NB4 (cell line): ENCODE measurements around the gene PARD3.
A peak's percentile ranks its signal among the peaks of the same experiment; 100 is the strongest.
"Not testable (repeated sequence)": the region's sequence is repeated elsewhere in the genome, so short reads cannot be mapped to it uniquely, and the experiment has no call there.

ENCODE experiments used
- DNase-seq: peaks from one replicate; pipeline ENCODE4 v3.0.0; 2010; ENCODE audit warnings: low read depth
- H3K4me3 ChIP-seq: one replicate; pipeline ENCODE4 v1.5.1; 2011; ENCODE audit warnings: mild to moderate bottlenecking, low read depth, low read length, moderate library complexity
- MYC ChIP-seq: IDR thresholded peaks from 2 replicates; pipeline ENCODE4 v1.6.1; 2011; ENCODE audit warnings: low read depth, low read length
- POLR2A ChIP-seq: IDR thresholded peaks from 2 replicates; pipeline ENCODE4 v1.6.1; 2011; ENCODE audit warnings: mild to moderate bottlenecking; ENCODE audit not compliant: insufficient read length; ENCODE audit errors: extremely low read depth
- TF ChIP-seq, protein P1 (sequence below): IDR thresholded peaks from 2 replicates; pipeline ENCODE4 v1.6.1; 2011; ENCODE audit warnings: low read depth, low read length
- TF ChIP-seq, protein P2 (sequence below): IDR thresholded peaks from one replicate; pipeline ENCODE4 v1.5.1; 2012; ENCODE audit warnings: low read depth, low read length

The PARD3 gene

DNA sequence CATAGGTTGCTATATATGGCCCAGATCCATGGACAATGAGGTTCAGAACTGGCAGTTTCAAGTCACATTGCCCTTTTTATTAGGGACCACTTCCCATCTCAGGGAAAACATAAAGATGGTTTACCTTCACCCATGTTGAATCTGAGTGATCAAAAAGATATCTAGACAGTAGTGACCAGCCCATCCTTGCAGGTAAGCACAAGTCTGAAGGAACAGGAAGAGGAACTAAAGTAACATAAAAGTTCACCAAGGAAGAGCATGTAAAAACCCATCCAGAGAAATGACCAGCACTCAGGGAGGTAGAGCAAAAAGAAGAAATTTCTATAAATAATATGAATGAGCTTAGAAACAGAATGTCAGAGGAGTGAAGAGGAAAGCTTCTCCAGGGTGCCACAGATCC lies 382.5 kb downstream of the PARD3 start:
- no peak overlapping the region for H3K4me3 ChIP-seq
- TF ChIP-seq POLR2A, result no peak
- no peak for DNase-seq

DNA sequence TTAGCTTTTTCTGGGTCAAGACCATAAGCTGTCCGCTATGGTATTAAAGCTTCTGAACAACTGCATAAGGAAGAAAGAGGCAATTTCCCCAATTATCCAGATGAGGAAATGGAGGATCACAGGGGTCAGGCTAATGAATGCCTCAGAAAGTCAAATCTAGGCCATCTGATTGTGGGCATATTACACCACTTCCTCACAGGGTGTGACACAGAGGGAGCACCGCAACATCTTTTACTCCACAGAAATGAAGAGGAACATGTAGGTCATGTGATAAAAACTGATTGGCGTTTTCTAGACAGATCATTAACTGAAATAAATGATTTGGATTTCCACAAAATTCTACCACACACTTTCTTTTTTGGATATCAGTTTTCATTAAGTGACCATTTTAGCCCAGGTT lies 384.4 kb downstream of the PARD3 start:
- TF ChIP-seq, protein P1, sequence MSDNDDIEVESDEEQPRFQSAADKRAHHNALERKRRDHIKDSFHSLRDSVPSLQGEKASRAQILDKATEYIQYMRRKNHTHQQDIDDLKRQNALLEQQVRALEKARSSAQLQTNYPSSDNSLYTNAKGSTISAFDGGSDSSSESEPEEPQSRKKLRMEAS, result no peak
- no peak for TF ChIP-seq MYC
- TF ChIP-seq, protein P2, sequence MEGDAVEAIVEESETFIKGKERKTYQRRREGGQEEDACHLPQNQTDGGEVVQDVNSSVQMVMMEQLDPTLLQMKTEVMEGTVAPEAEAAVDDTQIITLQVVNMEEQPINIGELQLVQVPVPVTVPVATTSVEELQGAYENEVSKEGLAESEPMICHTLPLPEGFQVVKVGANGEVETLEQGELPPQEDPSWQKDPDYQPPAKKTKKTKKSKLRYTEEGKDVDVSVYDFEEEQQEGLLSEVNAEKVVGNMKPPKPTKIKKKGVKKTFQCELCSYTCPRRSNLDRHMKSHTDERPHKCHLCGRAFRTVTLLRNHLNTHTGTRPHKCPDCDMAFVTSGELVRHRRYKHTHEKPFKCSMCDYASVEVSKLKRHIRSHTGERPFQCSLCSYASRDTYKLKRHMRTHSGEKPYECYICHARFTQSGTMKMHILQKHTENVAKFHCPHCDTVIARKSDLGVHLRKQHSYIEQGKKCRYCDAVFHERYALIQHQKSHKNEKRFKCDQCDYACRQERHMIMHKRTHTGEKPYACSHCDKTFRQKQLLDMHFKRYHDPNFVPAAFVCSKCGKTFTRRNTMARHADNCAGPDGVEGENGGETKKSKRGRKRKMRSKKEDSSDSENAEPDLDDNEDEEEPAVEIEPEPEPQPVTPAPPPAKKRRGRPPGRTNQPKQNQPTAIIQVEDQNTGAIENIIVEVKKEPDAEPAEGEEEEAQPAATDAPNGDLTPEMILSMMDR, result no peak
- TF ChIP-seq POLR2A, result no peak
- H3K4me3 ChIP-seq, result no peak overlapping the region
- DNase-seq, result peak; percentile 69

DNA sequence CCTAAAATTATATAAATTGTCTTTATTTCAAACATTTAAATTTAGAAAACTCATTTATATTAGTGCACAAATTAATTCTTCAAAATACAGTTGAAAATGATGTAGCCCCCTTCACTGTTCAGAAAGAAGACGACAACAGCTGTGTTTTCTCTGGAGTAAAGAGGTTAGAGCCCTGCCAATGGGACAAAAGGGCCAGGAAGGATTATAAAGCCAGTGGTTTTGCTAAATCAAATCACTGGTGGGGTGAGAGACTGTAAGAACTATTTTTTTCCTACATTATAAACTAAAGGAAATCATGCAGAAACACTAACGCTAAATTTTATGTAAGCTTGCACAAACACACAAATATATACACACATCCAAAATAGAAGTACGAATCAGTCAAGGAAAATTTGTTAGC lies 386.6 kb downstream of the PARD3 start:
- DNase-seq, result no peak
- no peak for TF ChIP-seq MYC
- H3K4me3 ChIP-seq, result no peak overlapping the region

DNA sequence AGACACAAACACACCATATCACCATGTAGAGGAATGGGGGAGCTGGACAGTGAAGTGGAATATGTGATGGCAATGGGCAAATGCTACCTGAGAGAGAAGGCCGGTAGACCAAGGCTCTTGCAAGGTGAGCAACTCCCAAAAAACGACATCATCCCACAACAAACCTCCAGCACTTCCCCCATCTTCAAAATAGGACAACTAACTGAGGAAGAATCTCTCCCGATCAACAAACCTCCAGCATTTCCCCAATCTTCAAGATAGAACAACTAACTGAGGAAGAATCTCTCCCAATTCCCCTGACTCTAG lies 387.2 kb downstream of the PARD3 start:
- no peak for DNase-seq
- H3K4me3 ChIP-seq, result no peak overlapping the region
- TF ChIP-seq POLR2A (no peak), MYC (no peak)
- TF ChIP-seq, protein P1, result no peak
- TF ChIP-seq, protein P2, result no peak

DNA sequence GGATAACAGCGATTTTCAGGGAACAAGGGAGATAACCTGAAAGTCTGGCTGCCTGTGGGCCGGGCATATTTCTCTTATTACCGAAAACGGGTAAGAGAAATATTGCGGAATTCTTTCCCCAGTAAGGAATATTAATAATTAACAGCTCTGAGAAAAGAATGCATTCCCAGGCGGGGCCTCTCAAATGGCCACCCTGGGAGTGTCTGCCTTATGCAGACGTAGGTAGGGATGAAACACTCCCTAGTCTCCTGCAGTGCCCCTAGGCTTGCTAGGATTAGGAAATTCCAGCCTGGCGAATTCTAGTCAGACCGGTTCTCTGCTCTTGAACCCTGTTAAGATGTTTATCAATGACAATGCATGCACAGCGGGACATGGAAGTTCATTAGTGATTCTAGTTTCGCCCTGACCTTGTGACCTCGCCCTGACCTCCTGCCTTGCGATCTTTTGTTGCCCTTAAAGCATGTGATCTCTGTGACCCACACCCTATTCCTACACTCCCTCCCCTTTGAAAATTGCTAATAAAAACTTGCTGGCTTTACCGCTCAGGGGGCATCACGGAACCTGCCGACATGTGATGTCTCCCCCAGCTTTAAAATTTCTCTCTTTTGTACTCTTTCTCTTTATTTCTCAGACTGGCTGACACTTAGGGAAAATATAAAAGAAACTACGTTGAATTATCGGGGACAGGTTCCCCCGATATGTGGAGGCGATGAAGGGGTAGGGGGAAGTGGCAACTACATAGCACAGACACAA lies 387.8 kb downstream of the PARD3 start:
- not testable (repeated sequence) for DNase-seq, H3K4me3 ChIP-seq

DNA sequence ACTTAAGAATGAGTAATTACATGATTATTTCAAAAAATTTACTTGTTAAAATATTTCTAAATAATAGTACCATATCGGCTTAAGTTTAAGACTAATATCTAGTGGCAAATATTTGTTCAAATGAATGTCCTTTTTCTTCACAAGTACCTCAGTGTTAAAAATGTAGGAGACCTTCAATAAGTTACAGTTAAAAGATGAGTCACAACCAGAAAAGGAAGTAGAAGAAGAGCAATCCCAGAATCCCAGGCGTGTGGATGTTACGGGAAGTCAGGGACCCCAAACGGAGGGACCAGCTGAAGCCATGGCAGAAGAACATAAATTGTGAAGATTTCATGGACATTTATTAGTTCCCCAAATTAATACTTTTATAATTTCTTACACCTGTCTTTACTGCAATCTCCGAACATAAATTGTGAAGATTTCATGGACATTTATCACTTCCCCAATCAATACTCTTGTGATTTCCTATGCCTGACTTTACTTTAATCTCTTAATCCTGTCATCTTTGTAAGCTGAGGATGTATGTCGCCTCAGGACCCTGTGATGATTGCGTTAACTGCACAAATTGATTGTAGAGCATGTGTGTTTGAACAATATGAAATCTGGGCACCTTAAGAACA lies 388.4 kb downstream of the PARD3 start:
- not testable (repeated sequence) for H3K4me3 ChIP-seq, DNase-seq

DNA sequence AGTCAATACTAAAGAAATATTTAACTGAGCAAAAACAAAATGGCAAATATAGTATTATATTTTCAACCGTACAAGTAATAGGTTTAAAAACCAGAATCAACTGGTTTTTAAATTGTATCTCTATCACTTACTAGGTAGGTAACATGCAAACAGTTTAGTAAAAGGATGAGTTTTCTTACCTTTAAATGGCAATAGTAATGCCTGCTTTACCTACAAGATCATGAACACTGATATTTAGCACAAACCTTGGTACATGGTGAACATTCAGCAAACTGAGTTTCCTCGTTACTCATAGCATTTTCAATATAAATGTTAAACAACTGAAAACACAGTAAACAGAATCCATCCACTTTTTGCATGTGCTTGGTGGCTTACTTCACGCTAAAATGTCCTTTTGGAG lies 389.1 kb downstream of the PARD3 start:
- no peak overlapping the region for H3K4me3 ChIP-seq
- no peak for DNase-seq
- TF ChIP-seq, protein P1, result no peak
- TF ChIP-seq, protein P2, result no peak
- no peak for TF ChIP-seq MYC
- no peak for TF ChIP-seq POLR2A

DNA sequence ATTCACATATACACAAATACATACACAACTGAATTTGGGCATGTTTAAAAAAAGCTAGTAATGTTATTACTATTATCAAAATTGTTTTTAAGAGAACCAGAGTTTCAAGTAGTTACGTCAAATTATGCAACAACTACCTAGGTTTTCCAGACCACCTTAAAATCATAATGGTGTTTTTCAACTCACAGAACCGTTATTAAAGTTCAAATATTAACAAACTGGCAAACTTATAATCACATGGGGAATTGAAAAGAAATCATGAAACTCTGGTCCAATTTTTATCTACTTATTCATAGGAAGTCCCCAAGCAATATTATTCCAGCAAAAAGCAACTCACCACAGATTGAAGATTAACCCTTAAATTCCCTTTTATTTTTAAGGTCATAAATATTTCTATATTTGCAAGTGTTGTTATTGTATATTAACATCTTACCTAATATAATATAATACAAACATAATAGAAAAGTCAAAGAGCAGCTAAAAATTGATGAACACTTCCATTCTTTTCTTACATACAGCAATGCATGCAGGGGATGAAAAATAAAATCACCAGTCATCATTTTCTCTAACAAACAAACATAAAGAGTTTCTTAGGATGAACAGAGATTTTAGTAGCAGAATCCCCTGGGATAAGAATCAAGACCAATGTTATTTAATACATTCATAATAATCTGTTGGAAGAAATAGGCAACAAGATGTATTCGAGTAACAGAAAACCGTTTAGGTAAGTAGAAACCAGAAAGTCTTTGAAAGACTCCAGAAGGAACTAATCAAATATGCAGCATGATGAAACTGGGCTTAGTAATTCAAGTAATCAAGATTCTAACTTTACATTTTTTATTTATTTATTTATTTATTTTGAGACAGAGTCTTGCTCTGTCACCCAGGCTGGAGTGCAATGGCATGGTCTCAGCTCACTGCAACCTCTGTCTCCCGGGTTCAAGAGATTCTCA lies 391.1 kb downstream of the PARD3 start:
- H3K4me3 ChIP-seq, result no peak overlapping the region
- TF ChIP-seq, protein P2, result no peak
- TF ChIP-seq MYC (no peak), POLR2A (no peak)
- TF ChIP-seq, protein P1, result no peak
- DNase-seq, result no peak
